Measurements from ENCODE around the gene PCDH15.
A peak's percentile ranks its signal among the peaks of the same experiment; 100 is the strongest.

The PCDH15 gene

GRCh38 chr10:54120806-54121205 is 680.2 kb downstream of the PCDH15 start:
- Histone ChIP-seq H3K27me3 (ENCODE audit: insufficient read depth, insufficient read length) (no peaks in the 10 kb centered on the region), H3K9me3 (ENCODE audit: insufficient read depth, low read length) (0 out of 2 replicates have a peak, but pooled peaks cover 4% of the 10 kb centered on the region), H3K4me3 (ENCODE audit: insufficient read length, low read depth) (no peak overlapping the region), H3K36me3 (ENCODE audit: insufficient read depth, insufficient read length, low read length) (no peaks in the 10 kb centered on the region), H3K9ac (ENCODE audit: insufficient read length, low read depth) (no peak overlapping the region), H3K4me1 (ENCODE audit: insufficient read depth, insufficient read length) (no peaks in the 10 kb centered on the region)
- TF ChIP-seq YY1 (IDR thresholded peaks at IDR 0.05; ENCODE audit: insufficient read depth, insufficient read length) (no peak), ZNF274 (IDR thresholded peaks at IDR 0.05; ENCODE audit: low read depth, low read length) (no peak), SUZ12 (IDR thresholded peaks at IDR 0.05; ENCODE audit: extremely low read depth, insufficient read depth, insufficient read length) (no peak)
- no peak for DNase-seq (ENCODE audit: low read depth, low spot score)

- no peak overlapping the region for H3K4me3 ChIP-seq (ENCODE audit: insufficient read length, low read depth)
- H3K36me3 ChIP-seq (ENCODE audit: insufficient read depth, insufficient read length, low read length) = no peaks in the 10 kb centered on the region
- TF ChIP-seq ZNF274 (IDR thresholded peaks at IDR 0.05; ENCODE audit: low read depth, low read length) (no peak), SUZ12 (IDR thresholded peaks at IDR 0.05; ENCODE audit: extremely low read depth, insufficient read depth, insufficient read length) (no peak), YY1 (IDR thresholded peaks at IDR 0.05; ENCODE audit: insufficient read depth, insufficient read length) (no peak)
- H3K4me1 ChIP-seq (ENCODE audit: insufficient read depth, insufficient read length) = no peaks in the 10 kb centered on the region
- no peak for DNase-seq (ENCODE audit: low read depth, low spot score)
- no peaks in the 10 kb centered on the region for H3K9me3 ChIP-seq (ENCODE audit: insufficient read depth, low read length)
- no peak overlapping the region for H3K9ac ChIP-seq (ENCODE audit: insufficient read length, low read depth)
- no peaks in the 10 kb centered on the region for H3K27me3 ChIP-seq (ENCODE audit: insufficient read depth, insufficient read length)
These were observed 692.1 kb downstream of the PCDH15 start for GRCh38 chr10:54108961-54109360.

GRCh38 chr10:54096892-54097291 is 704.1 kb downstream of the PCDH15 start:
- TF ChIP-seq ZNF274 (IDR thresholded peaks at IDR 0.05; ENCODE audit: low read depth, low read length) (no peak), SUZ12 (IDR thresholded peaks at IDR 0.05; ENCODE audit: extremely low read depth, insufficient read depth, insufficient read length) (no peak), YY1 (IDR thresholded peaks at IDR 0.05; ENCODE audit: insufficient read depth, insufficient read length) (no peak)

GRCh38 chr10:54094321-54094720 is 706.7 kb downstream of the PCDH15 start:
- TF ChIP-seq YY1 (IDR thresholded peaks at IDR 0.05; ENCODE audit: insufficient read depth, insufficient read length) (no peak), ZNF274 (IDR thresholded peaks at IDR 0.05; ENCODE audit: low read depth, low read length) (no peak), SUZ12 (IDR thresholded peaks at IDR 0.05; ENCODE audit: extremely low read depth, insufficient read depth, insufficient read length) (no peak)
- no peaks in the 10 kb centered on the region for H3K4me1 ChIP-seq (ENCODE audit: insufficient read depth, insufficient read length)
- H3K4me3 ChIP-seq (ENCODE audit: insufficient read length, low read depth) = no peak overlapping the region
- H3K27me3 ChIP-seq (ENCODE audit: insufficient read depth, insufficient read length) = no peaks in the 10 kb centered on the region
- no peak overlapping the region for H3K9ac ChIP-seq (ENCODE audit: insufficient read length, low read depth)
- no peaks in the 10 kb centered on the region for H3K36me3 ChIP-seq (ENCODE audit: insufficient read depth, insufficient read length, low read length)
- H3K9me3 ChIP-seq (ENCODE audit: insufficient read depth, low read length) = no peaks in the 10 kb centered on the region
- no peak for DNase-seq (ENCODE audit: low read depth, low spot score)

More at GRCh38 chr10:54096892-54097291, 704.1 kb downstream of the PCDH15 start:
- no peak overlapping the region for H3K4me3 ChIP-seq (ENCODE audit: insufficient read length, low read depth)
- H3K4me1 ChIP-seq (ENCODE audit: insufficient read depth, insufficient read length) = no peaks in the 10 kb centered on the region
- H3K27me3 ChIP-seq (ENCODE audit: insufficient read depth, insufficient read length) = no peaks in the 10 kb centered on the region
- no peak overlapping the region for H3K9ac ChIP-seq (ENCODE audit: insufficient read length, low read depth)
- no peak for DNase-seq (ENCODE audit: low read depth, low spot score)
- H3K36me3 ChIP-seq (ENCODE audit: insufficient read depth, insufficient read length, low read length) = no peaks in the 10 kb centered on the region
- H3K9me3 ChIP-seq (ENCODE audit: insufficient read depth, low read length) = no peaks in the 10 kb centered on the region

GRCh38 chr10:54091237-54091636 is 709.8 kb downstream of the PCDH15 start:
- DNase-seq (ENCODE audit: low read depth, low spot score) = no peak
- Histone ChIP-seq H3K27me3 (ENCODE audit: insufficient read depth, insufficient read length) (no peaks in the 10 kb centered on the region), H3K4me3 (ENCODE audit: insufficient read length, low read depth) (no peak overlapping the region), H3K36me3 (ENCODE audit: insufficient read depth, insufficient read length, low read length) (no peaks in the 10 kb centered on the region), H3K9ac (ENCODE audit: insufficient read length, low read depth) (no peak overlapping the region), H3K4me1 (ENCODE audit: insufficient read depth, insufficient read length) (no peaks in the 10 kb centered on the region), H3K9me3 (ENCODE audit: insufficient read depth, low read length) (no peaks in the 10 kb centered on the region)
- TF ChIP-seq SUZ12 (IDR thresholded peaks at IDR 0.05; ENCODE audit: extremely low read depth, insufficient read depth, insufficient read length) (no peak), ZNF274 (IDR thresholded peaks at IDR 0.05; ENCODE audit: low read depth, low read length) (no peak), YY1 (IDR thresholded peaks at IDR 0.05; ENCODE audit: insufficient read depth, insufficient read length) (no peak)

- Histone ChIP-seq H3K36me3 (ENCODE audit: insufficient read depth, insufficient read length, low read length) (no peaks in the 10 kb centered on the region), H3K27me3 (ENCODE audit: insufficient read depth, insufficient read length) (no peaks in the 10 kb centered on the region), H3K4me1 (ENCODE audit: insufficient read depth, insufficient read length) (no peaks in the 10 kb centered on the region), H3K4me3 (ENCODE audit: insufficient read length, low read depth) (no peak overlapping the region), H3K9me3 (ENCODE audit: insufficient read depth, low read length) (no peaks in the 10 kb centered on the region), H3K9ac (ENCODE audit: insufficient read length, low read depth) (no peak overlapping the region)
- DNase-seq (ENCODE audit: low read depth, low spot score) = peak; percentile 0
- TF ChIP-seq SUZ12 (IDR thresholded peaks at IDR 0.05; ENCODE audit: extremely low read depth, insufficient read depth, insufficient read length) (no peak), YY1 (IDR thresholded peaks at IDR 0.05; ENCODE audit: insufficient read depth, insufficient read length) (no peak), ZNF274 (IDR thresholded peaks at IDR 0.05; ENCODE audit: low read depth, low read length) (no peak)
These were observed 719.1 kb downstream of the PCDH15 start for GRCh38 chr10:54081950-54082349.

GRCh38 chr10:54067361-54067760 is 733.7 kb downstream of the PCDH15 start:
- Histone ChIP-seq H3K4me3 (ENCODE audit: insufficient read length, low read depth) (no peak overlapping the region), H3K4me1 (ENCODE audit: insufficient read depth, insufficient read length) (no peaks in the 10 kb centered on the region), H3K9ac (ENCODE audit: insufficient read length, low read depth) (no peak overlapping the region), H3K36me3 (ENCODE audit: insufficient read depth, insufficient read length, low read length) (no peaks in the 10 kb centered on the region), H3K9me3 (ENCODE audit: insufficient read depth, low read length) (no peaks in the 10 kb centered on the region), H3K27me3 (ENCODE audit: insufficient read depth, insufficient read length) (no peaks in the 10 kb centered on the region)
- no peak for DNase-seq (ENCODE audit: low read depth, low spot score)
- TF ChIP-seq ZNF274 (IDR thresholded peaks at IDR 0.05; ENCODE audit: low read depth, low read length) (no peak), SUZ12 (IDR thresholded peaks at IDR 0.05; ENCODE audit: extremely low read depth, insufficient read depth, insufficient read length) (no peak), YY1 (IDR thresholded peaks at IDR 0.05; ENCODE audit: insufficient read depth, insufficient read length) (no peak)

All from NT2/D1 (cell line).